Ovary (tissue), 3 donors: Measurements from ENCODE around the gene ZSCAN25.
A peak's percentile ranks its signal among the peaks of the same experiment; 100 is the strongest.

ENCODE experiments used
- EP300 ChIP-seq: sonication (generic); formaldehyde crosslinking; IDR thresholded peaks from one replicate; pipeline ENCODE4 v1.6.1; 2017; ENCODE audit warnings: antibody characterized with exemption
- POLR2A ChIP-seq: fragments of 450-650 bp; IDR thresholded peaks from one replicate; pipeline ENCODE4 v1.6.1; 2017; ENCODE audit warnings: antibody characterized with exemption, mild to moderate bottlenecking, moderate library complexity
- TF ChIP-seq, protein P1 (sequence below), 3 donors: fragments of 450-650 bp in 2 of 3; fragments of 200-600 bp in 1 of 3; IDR thresholded peaks; one replicate each; pipeline versions ENCODE4 v1.5.1 to v1.8.0; 2016 to 2022; ENCODE audit warnings: antibody characterized with exemption in 3 of 3, mild to moderate bottlenecking in 1 of 3
- donor health status: DM: no; HTN: no; CAD: no.

DNA sequence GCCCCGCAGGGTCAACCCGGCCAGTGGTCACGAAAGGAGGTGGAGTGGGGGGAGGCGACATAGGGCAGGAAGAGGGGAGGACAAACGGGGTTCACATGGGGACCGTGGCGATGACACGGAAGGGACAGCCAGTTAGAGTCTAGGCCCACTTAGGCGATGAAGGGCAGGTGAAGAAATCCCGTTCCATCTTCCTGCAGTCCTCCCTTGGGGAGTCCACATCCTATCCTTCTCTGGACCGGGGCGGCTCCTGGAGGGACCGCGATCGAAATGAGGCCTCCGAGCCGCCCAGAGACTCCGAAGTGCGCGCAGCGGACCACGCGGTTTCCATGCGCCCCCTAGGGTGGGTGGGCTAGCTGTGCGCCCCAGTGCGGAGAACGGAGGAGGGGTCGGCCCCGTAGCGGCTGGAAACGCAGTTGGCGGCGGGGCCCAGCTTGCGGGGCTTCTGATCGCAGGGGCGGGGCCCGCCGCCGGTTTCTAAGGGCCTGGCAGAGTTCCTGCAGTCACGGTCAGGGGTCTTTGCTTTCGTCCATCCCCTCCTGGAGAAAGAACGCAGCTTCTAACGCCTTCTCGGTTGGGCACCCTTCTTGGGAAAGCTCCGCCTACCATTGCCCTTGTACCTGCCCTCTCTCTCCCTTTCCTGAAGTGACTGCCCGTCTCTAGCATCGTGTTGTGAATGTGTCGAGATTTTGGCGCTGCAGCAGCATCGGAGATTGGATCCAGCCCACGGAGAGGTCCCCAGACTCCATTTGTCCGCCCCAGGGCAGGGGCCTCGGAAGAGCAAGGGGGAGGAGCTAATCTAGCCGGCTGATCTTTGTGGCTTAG, 36.6 kb upstream of the ZSCAN25 start:
- TF ChIP-seq, protein P1, sequence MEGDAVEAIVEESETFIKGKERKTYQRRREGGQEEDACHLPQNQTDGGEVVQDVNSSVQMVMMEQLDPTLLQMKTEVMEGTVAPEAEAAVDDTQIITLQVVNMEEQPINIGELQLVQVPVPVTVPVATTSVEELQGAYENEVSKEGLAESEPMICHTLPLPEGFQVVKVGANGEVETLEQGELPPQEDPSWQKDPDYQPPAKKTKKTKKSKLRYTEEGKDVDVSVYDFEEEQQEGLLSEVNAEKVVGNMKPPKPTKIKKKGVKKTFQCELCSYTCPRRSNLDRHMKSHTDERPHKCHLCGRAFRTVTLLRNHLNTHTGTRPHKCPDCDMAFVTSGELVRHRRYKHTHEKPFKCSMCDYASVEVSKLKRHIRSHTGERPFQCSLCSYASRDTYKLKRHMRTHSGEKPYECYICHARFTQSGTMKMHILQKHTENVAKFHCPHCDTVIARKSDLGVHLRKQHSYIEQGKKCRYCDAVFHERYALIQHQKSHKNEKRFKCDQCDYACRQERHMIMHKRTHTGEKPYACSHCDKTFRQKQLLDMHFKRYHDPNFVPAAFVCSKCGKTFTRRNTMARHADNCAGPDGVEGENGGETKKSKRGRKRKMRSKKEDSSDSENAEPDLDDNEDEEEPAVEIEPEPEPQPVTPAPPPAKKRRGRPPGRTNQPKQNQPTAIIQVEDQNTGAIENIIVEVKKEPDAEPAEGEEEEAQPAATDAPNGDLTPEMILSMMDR (IDR thresholded peaks at IDR 0.05) = peak in 2 of 3 donors; percentile 17 to 24
- TF ChIP-seq EP300 (no peak), POLR2A (no peak)
